ENCODE measurements around the gene ZKSCAN1. TPM values are rescaled to one million over a fixed set of nuclear protein-coding genes. Genes with fewer than 3 reads are reported as not detected.
A peak's percentile ranks its signal among the peaks of the same experiment; 100 is the strongest.

The ZKSCAN1 gene
- total RNA-seq, 4 donors from 2014 or later, result 35.0 to 65.2 (median 50.4) TPM

GRCh38 chr7:100089458-100090196 lies 74.2 kb downstream of the ZKSCAN1 start:
- no peak for TF ChIP-seq POLR2A (IDR thresholded peaks at IDR 0.05)
- no peak for TF ChIP-seq CTCF (IDR thresholded peaks at IDR 0.05)
- intact Hi-C loops (cut with DNase I; ENCODE audit: low total_unique reads), result no loop called here
- 19 to 24% methylated on average over 7 of the region's 7 CpGs for WGBS, 2 donors
- H3K4me3 ChIP-seq (ENCODE audit: low read depth, poor library complexity, severe bottlenecking), result peak overlapping the region; percentile 42
- no peak for DNase-seq (ENCODE audit: low spot score in 2 of 2)

- no peak for DNase-seq (ENCODE audit: low spot score in 2 of 2)
- no peak overlapping the region for H3K4me3 ChIP-seq (ENCODE audit: low read depth, poor library complexity, severe bottlenecking)
- 89 to 91% methylated on average over 14 of the region's 14 CpGs for WGBS, 2 donors
- intact Hi-C loops (cut with DNase I; ENCODE audit: low total_unique reads), result no loop called here
- TF ChIP-seq CTCF (IDR thresholded peaks at IDR 0.05), result no peak
- no peak for TF ChIP-seq POLR2A (IDR thresholded peaks at IDR 0.05)
Measured at GRCh38 chr7:100090527-100091410, 75.4 kb downstream of the ZKSCAN1 start.

Other genes starting within 250 kb of the ZKSCAN1 start
- gene CYP3A4, start 231.4 kb upstream of the ZKSCAN1 start, total RNA-seq, result 1 to 10 TPM; 2.7 to 5.2 (median 4.3) TPM
- not detected for gene CYP3A43, start 187.6 kb upstream of the ZKSCAN1 start, total RNA-seq
- under 1 TPM in 1 of 4 donors, not detected in 3; 0.32 TPM for gene OR2AE1, start 138.6 kb upstream of the ZKSCAN1 start, total RNA-seq
- gene TRIM4, start 96.1 kb upstream of the ZKSCAN1 start, total RNA-seq, result 10 to 100 TPM; 48.4 to 60.0 (median 57.9) TPM
- 1 to 10 TPM in 3 of 4 donors, under 1 TPM in 1; 0.25 to 3.4 (median 1.5) TPM for gene GJC3, start 86.0 kb upstream of the ZKSCAN1 start, total RNA-seq
- gene AZGP1, start 39.6 kb upstream of the ZKSCAN1 start, total RNA-seq, result 1,000 to 10,000 TPM in 2 of 4 donors, 100 to 1,000 TPM in 2; 519 to 1,357 (median 824) TPM
- gene ZSCAN21, start 34.2 kb downstream of the ZKSCAN1 start, total RNA-seq, result 10 to 100 TPM; 13.2 to 25.5 (median 21.4) TPM
- gene ZNF3, start 66.1 kb downstream of the ZKSCAN1 start, total RNA-seq, result 10 to 100 TPM; 16.4 to 25.9 (median 20.8) TPM
- gene COPS6, start 73.4 kb downstream of the ZKSCAN1 start, total RNA-seq, result 10 to 100 TPM; 22.3 to 42.7 (median 30.0) TPM
- 10 to 100 TPM; 41.5 to 52.2 (median 50.4) TPM for gene MCM7, start 85.8 kb downstream of the ZKSCAN1 start, total RNA-seq
- 10 to 100 TPM; 18.6 to 24.6 (median 21.0) TPM for gene AP4M1, start 86.0 kb downstream of the ZKSCAN1 start, total RNA-seq
- gene TAF6, start 103.8 kb downstream of the ZKSCAN1 start, total RNA-seq, result 10 to 100 TPM; 37.1 to 74.3 (median 42.1) TPM
- gene CNPY4, start 104.0 kb downstream of the ZKSCAN1 start, total RNA-seq, result 1 to 10 TPM; 3.8 to 8.4 (median 6.5) TPM
- gene MBLAC1, start 111.4 kb downstream of the ZKSCAN1 start, total RNA-seq, result 1 to 10 TPM; 1.6 to 8.7 (median 6.0) TPM
- 100 to 1,000 TPM; 601 to 803 (median 717) TPM for gene LAMTOR4, start 133.3 kb downstream of the ZKSCAN1 start, total RNA-seq
- 10 to 100 TPM; 20.8 to 46.5 (median 25.2) TPM for gene TRAPPC14, start 143.1 kb downstream of the ZKSCAN1 start, total RNA-seq
- 10 to 100 TPM; 25.3 to 36.1 (median 27.2) TPM for gene GAL3ST4, start 153.0 kb downstream of the ZKSCAN1 start, total RNA-seq
- 10 to 100 TPM in 3 of 4 donors, 1 to 10 TPM in 1; 7.3 to 27.4 (median 11.8) TPM for gene GPC2, start 161.8 kb downstream of the ZKSCAN1 start, total RNA-seq
- 1 to 10 TPM in 2 of 4 donors, under 1 TPM in 2; 0.34 to 1.8 (median 1.0) TPM for gene STAG3, start 162.3 kb downstream of the ZKSCAN1 start, total RNA-seq
- under 1 TPM in 2 of 4 donors, not detected in 2; 0.13 to 0.51 TPM for gene PVRIG, start 204.4 kb downstream of the ZKSCAN1 start, total RNA-seq